ENCODE data around the gene TP53AIP1. TPM values are rescaled to one million over a fixed set of nuclear protein-coding genes. Genes with fewer than 3 reads are reported as not detected.

Gene TP53AIP1
- total and polyA plus RNA-seq, 10 of the 15 experiments (the other 5 are each of a cell fraction or from before 2014, with no cell fraction given) = 0.01 TPM; not detected in 9

GRCh38 chr11:128941573-128942271 is 949 bp downstream of the TP53AIP1 start (continued):
- no peak for TF ChIP-seq BCLAF1 (IDR thresholded peaks at IDR 0.05)
- TF ChIP-seq HSF1 (IDR thresholded peaks at IDR 0.05; ENCODE audit: low read depth, low read length) = no peak
- no peak for TF ChIP-seq EZH2 (IDR thresholded peaks at IDR 0.05; ENCODE audit: borderline replicate concordance, control insufficient read depth, low read depth, low read length)
- TF ChIP-seq FOXM1 (IDR thresholded peaks at IDR 0.05; ENCODE audit: low read depth, low read length) = no peak

- FAIRE-seq = no peak
- Histone ChIP-seq H3K4me1 (ENCODE audit: control insufficient read depth, insufficient read depth, low read length) (no peaks in the 10 kb centered on the region), H3K9ac (ENCODE audit: control insufficient read depth, insufficient read depth, low read length) (no peak overlapping the region), H3K4me3 (no peak overlapping the region), H3K27me3 (replicated peaks in 1 of 2; ENCODE audit: control insufficient read depth in 2 of 2, insufficient read depth in 2 of 2, low read length in 1 of 2) (peaks cover 0 to 7% of the 10 kb centered on the region in 2 experiments; a peak in 2 of 4 replicates), H4K20me1 (ENCODE audit: control insufficient read depth, insufficient read depth) (no peaks in the 10 kb centered on the region; the same call in 1 of the 2 replicates), H3K4me2 (ENCODE audit: control insufficient read depth, insufficient read depth) (no peak overlapping the region), H3K9me3 (replicated peaks; ENCODE audit: control insufficient read depth, insufficient read depth, low read length) (no peaks in the 10 kb centered on the region), H2AFZ (ENCODE audit: control insufficient read depth, low read depth, low read length) (no peak overlapping the region), H3K36me3 (ENCODE audit: control insufficient read depth in 2 of 2, insufficient read depth in 2 of 2, low read length in 1 of 2) (no peaks in the 10 kb centered on the region), H3K79me2 (ENCODE audit: control insufficient read depth, insufficient read depth, low read length) (no peaks in the 10 kb centered on the region), H3K27ac (ENCODE audit: control insufficient read depth, insufficient read depth) (no peak overlapping the region)
- no TSS peak for BruUV-seq (replicated peaks)
- SMC1A ChIA-PET (ENCODE audit: uncharacterized antibody, unreplicated experiment) = interaction anchor here (1.1 to 1.4 kb wide), 2 partner anchors 13 to 15 kb away, joined by 3 to 5 read pairs; no protein-coding TSS in a partner anchor
- CTCF ChIA-PET = interaction anchor here (1.2 to 4.9 kb wide), 2 partner anchors 15 to 56 kb away, joined by 6 to 21 read pairs; no protein-coding TSS in a partner anchor
- RAD21 ChIA-PET (ENCODE audit: unreplicated experiment) = interaction anchor here (0.6 kb wide), 1 partner anchor 50 kb away, joined by 4 read pairs; no protein-coding TSS in a partner anchor
- no peak for ATAC-seq
- DNase-seq (ENCODE audit: low read depth, low spot score) = no peak
- intact Hi-C loops (cut with micrococcal nuclease; ENCODE audit: unreplicated experiment) = no loop called here
- no peak for TF ChIP-seq ATF7 (IDR thresholded peaks at IDR 0.05; ENCODE audit: low read depth)
- no peak for TF ChIP-seq MEF2B (IDR thresholded peaks at IDR 0.05; ENCODE audit: partially characterized antibody, poor library complexity, severe bottlenecking)
- no peak for TF ChIP-seq SREBF1 (IDR thresholded peaks at IDR 0.05; ENCODE audit: low read length)
- 33% methylated on average over 8 of the region's 8 CpGs for WGBS (ENCODE audit: insufficient coverage, insufficient replicate concordance, low lambda C conversion rate, missing lambda C conversion rate)
- in situ Hi-C loops (cut with MboI) = no loop called here
- POLR2A ChIA-PET = no interaction called here
Observed at GRCh38 chr11:128941110-128941509, 1.6 kb downstream of the TP53AIP1 start.

Data from GM12878 (cell line).